Stimulated activated CD8-positive, alpha-beta memory T cell treated with anti-CD3 and anti-CD28 coated beads, Interleukin-7, amount 100 ng/mL, for 24 hours (primary cell): Measurements from ENCODE around the gene ZBTB7A.

Experiments
- DNase-seq: peaks from one replicate; pipeline ENCODE4 v3.0.0-alpha.2; 2020; ENCODE audit warnings: low read depth

The ZBTB7A gene

GRCh38 chr19:4053423-4054324, 13.0 kb downstream of the ZBTB7A start:
- DNase-seq: no peak

GRCh38 chr19:4052993-4053422, 13.7 kb downstream of the ZBTB7A start:
- no peak for DNase-seq

- DNase-seq: no peak
These were observed 14.3 kb downstream of the ZBTB7A start for GRCh38 chr19:4052114-4052992.

- DNase-seq: no peak
These were observed 15.3 kb downstream of the ZBTB7A start for GRCh38 chr19:4051175-4052101.

GRCh38 chr19:4049432-4049831, 17.3 kb downstream of the ZBTB7A start:
- no peak for DNase-seq

DNA sequence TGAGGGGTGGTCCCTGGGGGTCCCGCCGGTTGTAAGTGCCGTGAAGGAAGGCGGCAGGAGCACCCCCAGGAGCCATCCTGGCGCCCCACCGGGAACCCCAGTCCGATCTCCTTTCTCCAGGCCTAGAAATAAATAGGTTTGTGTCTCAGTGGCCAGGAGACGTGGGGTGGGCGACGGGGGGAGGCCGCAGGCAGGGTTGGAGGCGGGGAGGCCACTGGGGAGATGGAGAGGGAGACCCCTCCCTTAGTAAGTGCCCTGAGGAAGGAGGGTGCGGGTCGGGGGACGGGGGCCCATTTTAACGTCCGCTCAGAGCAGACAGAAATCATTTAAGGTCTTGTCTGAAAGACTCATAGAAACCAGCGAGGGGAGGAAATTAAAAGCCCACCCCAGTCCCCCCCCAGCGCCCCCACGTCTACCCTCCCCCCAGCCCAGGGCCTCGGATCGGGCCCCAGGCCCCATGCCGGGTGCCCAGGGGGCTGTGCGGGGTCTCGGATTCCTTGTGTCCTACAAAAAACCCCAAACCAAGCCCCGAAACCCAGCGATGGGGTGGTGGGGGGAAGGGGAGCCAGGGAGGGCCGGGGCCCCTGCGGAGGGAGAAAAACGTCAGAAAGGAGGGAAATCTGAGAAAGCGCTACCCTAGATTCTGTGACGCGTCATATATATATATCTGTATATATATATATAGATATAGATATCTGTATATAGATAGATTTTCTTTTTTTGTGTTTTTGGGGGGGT, 19.6 kb downstream of the ZBTB7A start:
- DNase-seq: no peak

GRCh38 chr19:4046362-4046691, 20.4 kb downstream of the ZBTB7A start:
- no peak for DNase-seq

- no peak for DNase-seq
These were observed 20.9 kb downstream of the ZBTB7A start for GRCh38 chr19:4045597-4046361.

GRCh38 chr19:4044990-4045465, 21.7 kb downstream of the ZBTB7A start:
- no peak for DNase-seq

GRCh38 chr19:4043966-4044715, 22.6 kb downstream of the ZBTB7A start:
- no peak for DNase-seq

DNA sequence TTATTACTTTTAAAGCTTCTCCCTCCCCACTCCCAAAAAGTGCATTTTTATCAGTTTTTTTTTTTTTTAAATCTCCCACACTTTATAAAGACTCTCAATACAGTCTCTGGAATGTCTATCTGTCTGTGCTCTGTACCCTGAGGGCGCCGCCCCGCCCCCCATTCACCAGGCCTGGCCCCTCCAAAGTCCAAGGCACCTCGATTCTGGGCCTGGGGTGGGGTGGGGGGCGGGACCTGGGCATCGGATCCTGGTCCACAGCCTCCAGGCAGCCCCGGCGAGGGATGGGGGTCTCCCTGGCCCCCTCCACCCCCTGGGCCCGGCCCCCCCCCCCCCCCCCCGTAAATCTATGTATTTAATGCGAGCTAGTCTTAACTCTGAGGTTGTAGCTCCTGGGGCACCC, 23.3 kb downstream of the ZBTB7A start:
- DNase-seq: no peak

DNA sequence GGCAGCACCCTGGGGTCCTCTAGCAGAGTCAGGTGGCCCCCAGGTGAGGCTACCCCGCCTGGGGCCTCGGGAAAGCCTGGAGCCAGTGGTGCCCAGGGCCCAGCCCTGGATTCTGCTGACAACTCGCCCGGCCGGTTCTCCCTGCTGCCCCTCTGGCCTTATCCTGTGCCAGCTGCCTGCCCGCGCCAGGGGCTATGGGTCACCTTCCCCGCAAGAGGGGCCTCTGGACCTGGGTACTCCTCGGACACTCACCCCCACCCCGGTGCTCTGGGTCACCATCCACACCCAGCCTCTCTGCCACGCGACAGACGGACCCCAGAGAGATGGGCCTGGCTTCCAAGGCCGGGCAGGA, 24.0 kb downstream of the ZBTB7A start:
- DNase-seq: no peak

DNA sequence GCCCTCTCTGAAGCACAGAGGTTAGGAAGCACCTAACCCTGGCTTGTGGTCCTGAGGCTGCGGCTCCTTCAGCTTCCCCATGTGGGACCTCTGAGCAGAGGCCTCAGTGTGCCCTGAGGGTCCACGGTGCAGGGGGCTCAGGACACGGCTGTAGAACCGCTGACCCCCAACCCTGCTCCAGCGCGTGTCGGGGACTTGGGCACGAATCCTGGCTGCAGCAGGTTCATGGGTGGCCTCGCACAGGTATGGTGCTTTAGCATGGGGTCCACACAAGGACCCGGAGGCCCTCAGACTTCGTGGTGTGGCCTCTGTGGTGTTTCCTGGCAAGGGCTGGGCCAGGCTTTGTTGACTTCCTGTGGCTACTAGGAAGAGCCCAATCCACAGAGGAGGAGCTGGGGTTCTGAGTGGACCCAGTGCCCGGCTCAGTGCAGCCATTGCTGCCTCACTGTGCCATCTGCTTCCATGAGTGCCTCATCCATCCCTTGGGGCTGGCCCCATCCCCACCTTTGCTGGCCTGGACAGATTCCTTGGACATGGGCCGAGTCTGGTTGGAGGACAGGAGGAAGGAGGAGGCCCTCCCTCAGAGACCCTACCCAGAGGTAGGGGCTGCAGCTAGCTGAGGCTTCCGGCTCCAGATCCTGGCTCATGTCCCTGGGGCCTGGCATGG, 24.5 kb downstream of the ZBTB7A start:
- DNase-seq: no peak

DNA sequence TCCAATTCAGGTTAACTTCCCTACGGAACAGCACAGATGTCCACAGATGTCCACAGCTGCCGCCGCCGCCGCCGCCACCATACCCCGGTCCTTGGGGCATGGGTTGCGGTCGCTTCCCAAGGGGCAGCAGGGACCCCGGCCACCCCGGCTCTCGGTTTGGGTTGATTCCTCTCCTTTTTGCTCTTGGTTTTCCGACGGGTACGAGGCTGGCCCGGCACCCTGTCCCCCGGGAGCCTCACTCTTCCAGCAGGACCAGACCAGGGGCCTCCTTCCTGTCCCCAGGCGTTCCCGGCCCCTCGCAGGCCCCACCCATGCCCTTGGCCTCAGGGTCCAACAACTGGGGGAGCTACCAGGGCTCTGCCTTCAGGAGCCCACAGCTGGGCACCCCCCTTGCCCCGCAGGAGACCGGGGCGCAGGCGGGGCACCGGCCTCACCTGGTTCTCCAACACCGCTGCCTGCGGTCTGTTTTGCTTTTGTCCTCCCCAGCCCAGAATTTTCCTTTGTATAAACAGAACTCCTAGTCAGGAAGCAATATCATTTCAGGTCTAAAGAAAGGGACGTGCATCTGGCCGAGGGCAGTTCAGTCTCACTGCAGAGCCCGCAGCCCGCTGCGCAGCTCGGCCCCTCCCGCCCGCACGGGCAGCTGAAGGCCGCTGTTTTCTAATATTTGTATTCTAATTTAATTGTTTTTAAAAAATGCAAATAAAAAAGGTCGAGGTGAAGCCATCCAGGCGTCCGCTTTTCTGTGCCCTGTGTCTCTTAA, 27.9 kb downstream of the ZBTB7A start:
- no peak for DNase-seq

- DNase-seq: no peak
These were observed 28.6 kb downstream of the ZBTB7A start for GRCh38 chr19:4038057-4038456.

GRCh38 chr19:4037301-4037949, 29.3 kb downstream of the ZBTB7A start:
- no peak for DNase-seq

DNA sequence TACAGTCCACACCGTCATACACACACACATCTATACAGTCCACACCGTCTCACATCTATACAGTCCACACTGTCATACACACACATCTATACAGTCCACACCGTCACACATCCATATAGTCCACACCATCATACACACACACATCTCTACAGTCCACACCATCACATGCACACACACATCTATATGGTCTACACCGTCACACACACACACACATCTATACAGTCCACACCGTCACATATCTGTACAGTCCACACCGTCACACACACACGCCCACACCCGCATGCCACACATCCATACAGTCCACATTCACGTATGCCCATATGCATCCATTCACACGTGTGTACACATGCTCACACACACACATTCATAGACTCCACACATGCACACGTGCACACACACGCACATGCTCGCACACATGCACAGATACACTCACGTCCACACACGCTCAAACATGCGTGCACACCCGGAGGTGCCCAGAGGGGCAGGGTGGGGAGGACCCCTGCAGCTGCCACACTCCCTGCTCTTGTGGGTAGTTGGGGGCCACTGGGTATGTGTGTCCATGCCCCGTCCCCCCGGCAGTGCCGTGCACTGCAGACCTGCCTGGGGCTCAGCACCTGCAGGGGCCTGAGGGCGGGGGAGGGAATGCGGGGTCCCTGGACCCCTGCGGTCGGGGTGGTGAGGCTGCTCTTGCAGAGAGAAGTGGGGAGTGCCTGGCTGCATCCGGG, 30.0 kb downstream of the ZBTB7A start:
- DNase-seq: no peak
